ENCODE results near the gene UBE2G2.
A peak's percentile ranks its signal among the peaks of the same experiment; 100 is the strongest.

UBE2G2 gene

DNA sequence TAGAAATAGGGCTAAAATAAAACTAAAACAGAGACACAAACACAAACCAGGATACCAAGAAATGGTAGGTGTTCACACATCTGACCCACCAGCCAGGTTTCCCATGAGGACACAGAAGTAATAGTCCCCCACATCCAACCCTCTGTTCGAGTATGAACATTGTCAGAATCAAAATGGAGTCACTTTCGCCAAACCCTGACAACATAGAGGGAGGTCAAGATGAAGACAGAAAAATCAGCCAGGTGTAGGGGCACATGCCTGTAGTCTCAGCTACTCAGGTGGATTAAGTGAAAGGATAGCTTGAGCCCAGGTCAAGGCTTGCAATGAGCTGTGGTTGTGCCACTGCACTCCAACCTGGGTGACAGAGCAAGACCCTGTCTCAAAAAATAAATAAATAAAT is 3.8 kb downstream of the UBE2G2 start:
- TF ChIP-seq, protein P1, sequence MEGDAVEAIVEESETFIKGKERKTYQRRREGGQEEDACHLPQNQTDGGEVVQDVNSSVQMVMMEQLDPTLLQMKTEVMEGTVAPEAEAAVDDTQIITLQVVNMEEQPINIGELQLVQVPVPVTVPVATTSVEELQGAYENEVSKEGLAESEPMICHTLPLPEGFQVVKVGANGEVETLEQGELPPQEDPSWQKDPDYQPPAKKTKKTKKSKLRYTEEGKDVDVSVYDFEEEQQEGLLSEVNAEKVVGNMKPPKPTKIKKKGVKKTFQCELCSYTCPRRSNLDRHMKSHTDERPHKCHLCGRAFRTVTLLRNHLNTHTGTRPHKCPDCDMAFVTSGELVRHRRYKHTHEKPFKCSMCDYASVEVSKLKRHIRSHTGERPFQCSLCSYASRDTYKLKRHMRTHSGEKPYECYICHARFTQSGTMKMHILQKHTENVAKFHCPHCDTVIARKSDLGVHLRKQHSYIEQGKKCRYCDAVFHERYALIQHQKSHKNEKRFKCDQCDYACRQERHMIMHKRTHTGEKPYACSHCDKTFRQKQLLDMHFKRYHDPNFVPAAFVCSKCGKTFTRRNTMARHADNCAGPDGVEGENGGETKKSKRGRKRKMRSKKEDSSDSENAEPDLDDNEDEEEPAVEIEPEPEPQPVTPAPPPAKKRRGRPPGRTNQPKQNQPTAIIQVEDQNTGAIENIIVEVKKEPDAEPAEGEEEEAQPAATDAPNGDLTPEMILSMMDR (IDR thresholded peaks at IDR 0.05; ENCODE audit: control insufficient read depth, insufficient read depth, low read depth, low read length, missing control alignments): no peak
- H3K4me3 ChIP-seq (ENCODE audit: control insufficient read depth, low read depth, low read length): no peak overlapping the region
- DNase-seq (ENCODE audit: low read depth): no peak

DNA sequence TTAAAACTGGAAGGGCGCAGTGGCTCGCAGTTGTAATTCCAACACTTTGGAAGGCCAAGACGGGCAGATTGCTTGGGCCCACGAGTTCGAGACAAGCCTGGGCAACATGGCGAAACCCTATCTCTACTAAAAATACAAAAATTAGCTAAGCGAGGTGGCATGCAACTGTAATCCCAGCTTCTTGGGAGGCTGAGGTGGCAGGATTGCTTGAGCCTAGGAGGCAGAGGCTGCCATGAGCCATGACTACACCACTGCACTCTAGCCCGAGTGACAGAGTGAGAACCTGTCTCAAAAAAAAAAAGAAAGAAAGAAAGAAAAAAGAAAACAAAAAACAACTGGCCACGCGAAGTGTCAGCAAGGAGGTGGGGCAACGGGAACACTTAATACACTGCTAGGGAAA is 6.3 kb downstream of the UBE2G2 start:
- TF ChIP-seq, protein P1 (IDR thresholded peaks at IDR 0.05; ENCODE audit: control insufficient read depth, insufficient read depth, low read depth, low read length, missing control alignments): no peak
- no peak for DNase-seq (ENCODE audit: low read depth)
- no peak overlapping the region for H3K4me3 ChIP-seq (ENCODE audit: control insufficient read depth, low read depth, low read length)

DNA sequence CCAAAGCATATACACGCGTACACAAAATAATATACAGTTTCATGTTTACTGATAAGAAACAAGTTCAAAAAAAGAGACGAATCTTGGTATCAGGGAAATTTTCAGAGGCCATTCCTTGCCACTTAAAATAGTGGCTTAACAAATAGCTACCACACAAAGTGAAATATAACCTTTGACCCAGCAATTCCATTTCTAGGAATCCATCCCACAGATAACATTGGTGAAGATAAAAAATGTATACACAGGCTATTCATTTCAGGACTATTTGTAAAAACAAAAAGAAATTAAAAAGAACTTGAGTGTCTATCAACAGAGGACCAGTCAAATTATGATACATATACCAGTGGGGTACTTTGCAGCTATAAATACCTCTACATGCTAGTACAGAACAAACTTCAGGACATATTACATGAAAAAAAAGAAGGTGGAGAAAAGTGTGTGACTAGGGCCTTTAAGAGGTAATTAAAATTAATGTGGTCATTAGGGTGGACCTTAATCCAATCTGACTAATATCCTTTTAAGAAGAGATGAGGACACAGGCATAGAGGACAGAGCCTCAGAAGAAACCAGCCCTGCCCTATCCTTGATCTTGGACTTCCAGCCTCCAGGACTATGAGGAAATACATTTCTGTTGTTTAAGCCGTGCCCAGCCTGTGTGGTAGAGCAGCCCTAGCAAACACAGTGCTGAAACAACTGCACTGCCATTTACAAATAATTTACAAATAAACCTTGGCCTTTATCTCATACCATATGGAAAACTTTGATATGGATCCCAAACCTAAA is 7.8 kb downstream of the UBE2G2 start:
- no peak for DNase-seq (ENCODE audit: low read depth)
- TF ChIP-seq, protein P1 (IDR thresholded peaks at IDR 0.05; ENCODE audit: control insufficient read depth, insufficient read depth, low read depth, low read length, missing control alignments): no peak
- no peak overlapping the region for H3K4me3 ChIP-seq (ENCODE audit: control insufficient read depth, low read depth, low read length)

DNA sequence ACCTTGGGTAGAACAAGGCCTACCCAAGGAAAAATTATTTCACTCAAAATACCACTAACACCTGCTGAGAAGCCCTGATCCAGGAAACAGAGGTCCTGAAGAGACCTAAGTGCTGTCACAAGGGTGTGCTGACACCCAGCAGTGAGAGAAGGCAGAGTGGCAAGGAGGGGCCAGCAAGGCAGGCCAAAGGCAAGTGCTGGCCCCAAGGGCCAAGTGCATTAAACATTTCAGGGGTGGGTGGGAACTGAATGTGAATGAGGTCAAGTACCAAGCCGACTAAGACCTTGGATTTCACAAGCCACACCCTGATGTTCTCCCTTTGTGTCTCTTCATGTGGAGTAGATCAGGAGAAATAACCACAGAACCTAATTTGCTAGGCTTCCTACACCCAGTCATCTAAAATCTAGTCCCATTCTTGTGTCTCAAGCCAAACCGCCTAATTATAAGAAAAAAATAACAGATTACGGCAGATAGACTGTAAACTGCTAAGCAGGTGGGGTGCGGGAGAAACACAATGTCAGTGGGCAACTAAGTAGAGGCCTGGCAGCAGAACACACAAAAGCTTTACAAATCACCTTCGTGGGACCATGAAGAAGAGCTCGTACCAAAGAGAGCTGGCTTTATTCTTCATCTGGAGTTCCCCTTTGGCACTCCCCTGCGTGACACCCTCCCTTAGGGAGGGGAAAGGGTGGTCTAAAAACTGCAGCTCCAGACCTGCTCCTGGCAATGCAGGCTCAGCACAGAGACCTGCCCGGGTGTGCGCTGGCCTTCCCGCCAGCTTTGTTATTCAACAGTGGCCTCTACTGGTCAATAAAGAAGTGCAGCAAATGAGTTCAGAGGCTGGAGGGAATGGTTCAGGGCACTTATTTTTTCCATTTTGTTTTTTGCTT is 8.7 kb downstream of the UBE2G2 start:
- TF ChIP-seq, protein P1 (IDR thresholded peaks at IDR 0.05; ENCODE audit: control insufficient read depth, insufficient read depth, low read depth, low read length, missing control alignments): peak; percentile 82
- DNase-seq (ENCODE audit: low read depth): peak; percentile 20
- H3K4me3 ChIP-seq (ENCODE audit: control insufficient read depth, low read depth, low read length): no peak overlapping the region

DNA sequence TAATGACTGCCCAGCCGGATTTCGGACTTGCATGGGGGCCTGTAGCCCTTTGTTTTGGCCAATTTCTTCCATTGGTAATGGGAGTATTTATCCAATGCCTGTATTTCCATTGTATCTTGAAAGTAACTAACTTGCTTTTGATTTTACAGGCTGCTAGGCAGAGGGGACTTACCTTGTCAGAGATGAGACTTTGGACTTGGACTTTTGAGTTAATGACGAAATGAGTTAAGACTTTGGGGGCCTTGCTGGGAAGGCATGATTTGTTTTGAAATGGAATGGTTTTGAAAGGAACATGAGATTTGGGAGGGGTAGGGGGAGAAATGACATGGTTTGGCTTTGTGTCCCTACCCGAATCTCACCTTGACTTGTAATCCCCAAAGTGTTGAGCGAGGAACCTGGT is 9.6 kb downstream of the UBE2G2 start:
- TF ChIP-seq, protein P1 (IDR thresholded peaks at IDR 0.05; ENCODE audit: control insufficient read depth, insufficient read depth, low read depth, low read length, missing control alignments): no peak
- H3K4me3 ChIP-seq (ENCODE audit: control insufficient read depth, low read depth, low read length): no peak overlapping the region

DNA sequence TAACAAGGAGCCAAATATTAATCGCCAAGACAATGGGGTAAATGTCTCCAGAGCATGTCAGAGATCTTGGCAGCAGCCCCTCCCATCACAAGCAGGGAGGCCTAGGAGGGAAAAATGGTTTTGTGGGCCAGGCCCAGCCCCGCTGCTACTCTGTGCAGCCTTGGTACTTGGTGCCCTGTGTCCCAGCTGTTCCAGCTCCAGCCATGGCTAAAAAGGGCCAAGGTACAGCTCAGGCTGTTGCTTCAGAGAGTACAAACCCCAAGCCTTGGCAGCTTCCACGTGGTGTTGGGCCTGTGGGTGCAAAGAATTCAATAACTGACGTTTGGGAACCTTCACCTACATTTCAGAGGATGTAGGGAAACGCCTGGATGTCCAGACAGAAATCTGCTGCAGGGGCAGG is 10.4 kb downstream of the UBE2G2 start:
- no peak overlapping the region for H3K4me3 ChIP-seq (ENCODE audit: control insufficient read depth, low read depth, low read length)
- no peak for DNase-seq (ENCODE audit: low read depth)
- TF ChIP-seq, protein P1 (IDR thresholded peaks at IDR 0.05; ENCODE audit: control insufficient read depth, insufficient read depth, low read depth, low read length, missing control alignments): no peak

More for the DNA sequence above, 9.6 kb downstream of the UBE2G2 start:
- DNase-seq (ENCODE audit: low read depth): no peak

All from AG09309 (cell line).